GM18507 (cell line): ENCODE measurements around the gene ACYP1.

ENCODE experiments used
- DNase-seq: peaks from one replicate; pipeline ENCODE4 v3.0.0; 2011; ENCODE audit warnings: low read depth; ENCODE audit not compliant: insufficient read length; ENCODE audit errors: extremely low spot score
- FAIRE-seq: peaks from 2 replicates; lab custom pipeline; 2011; peaks lifted over from hg19 to GRCh38; lab: Jason Lieb, UNC

Gene ACYP1

DNA sequence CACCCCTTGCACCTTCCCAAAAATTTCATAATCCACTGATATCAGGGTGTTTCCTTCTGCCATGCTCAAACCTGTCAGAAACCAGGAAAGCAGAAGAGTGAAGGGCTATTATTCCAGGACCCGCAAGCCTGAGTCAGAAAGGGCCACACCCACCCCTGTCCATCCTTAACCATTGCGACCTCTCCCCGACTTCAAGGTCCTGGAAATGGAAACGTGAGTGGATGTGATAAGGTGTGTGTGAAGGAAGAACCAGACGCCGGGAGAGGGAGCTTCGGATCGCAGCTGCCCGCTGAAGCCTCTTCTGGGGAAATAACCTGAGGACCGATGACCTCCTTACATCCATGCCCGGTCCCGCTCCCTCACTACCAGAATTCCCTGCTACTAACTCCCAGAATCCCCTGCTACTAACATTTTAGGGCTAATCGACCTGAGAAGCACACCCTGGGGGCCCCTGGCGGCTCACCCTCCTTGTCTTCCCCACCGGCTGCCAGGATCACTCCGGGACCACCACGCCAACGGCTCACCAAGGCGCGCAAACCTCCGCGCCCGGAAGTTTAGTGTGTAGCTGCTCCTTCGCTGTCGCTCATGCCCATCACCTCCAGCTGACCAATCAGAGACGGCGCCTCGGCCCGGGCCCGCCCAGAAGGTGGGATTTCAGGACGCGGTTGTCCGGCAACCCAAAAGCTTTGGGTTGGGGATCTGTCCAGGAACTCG is at the start of gene ACYP1:
TSS of gene ACYP1 (minus strand) at position 534 of the 714 bp plus-strand sequence. CDS start at position 63, 471 bp downstream.
- FAIRE-seq (peak; percentile 91), DNase-seq (peak; percentile 74)

GRCh38 chr14:75109877-75110276 is 46.1 kb upstream of the ACYP1 start:
- FAIRE-seq (no peak), DNase-seq (no peak)

DNA sequence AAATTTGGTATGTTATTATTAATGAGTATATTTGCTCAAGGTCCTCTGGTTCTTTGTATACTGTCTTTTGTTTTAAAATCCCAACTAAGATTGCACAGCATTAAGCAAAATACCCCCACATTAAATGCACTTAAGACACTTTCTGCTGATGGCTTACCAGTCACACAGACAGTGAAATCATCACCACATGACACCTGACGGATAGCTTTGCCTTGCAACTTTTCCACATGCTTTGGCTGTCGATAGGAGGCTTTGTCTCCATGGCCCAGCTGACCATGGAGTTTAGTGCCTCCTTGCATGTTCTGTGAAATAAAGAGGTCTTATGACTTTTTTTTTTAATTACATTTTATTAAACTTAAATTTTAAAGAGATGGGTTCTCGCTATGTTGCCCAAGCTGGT is 43.4 kb upstream of the ACYP1 start:
- DNase-seq, result no peak
- no peak for FAIRE-seq

- DNase-seq, result no peak
- no peak for FAIRE-seq
Observed at GRCh38 chr14:75101491-75101890, 37.7 kb upstream of the ACYP1 start.

- FAIRE-seq, result no peak
Observed at GRCh38 chr14:75098682-75099081, 34.9 kb upstream of the ACYP1 start.

DNA sequence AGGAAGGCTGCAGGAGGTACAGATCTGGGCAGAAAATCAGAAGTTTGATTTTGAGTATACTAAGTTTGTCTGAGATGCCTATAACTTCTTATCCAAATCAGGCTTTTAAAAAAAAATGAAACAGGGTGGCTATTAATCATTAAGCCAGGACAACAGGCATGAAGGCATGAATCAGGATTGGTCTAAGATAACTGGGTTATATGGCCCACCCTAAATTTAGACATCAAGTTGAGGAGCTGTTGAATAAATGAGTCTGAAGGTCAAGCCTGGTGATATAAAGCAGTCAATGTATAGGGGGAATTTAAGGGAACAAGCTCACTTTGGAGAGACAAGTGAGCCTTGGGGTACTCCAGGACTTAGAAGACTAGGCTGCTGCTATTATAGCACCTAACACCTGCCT is 34.4 kb upstream of the ACYP1 start:
- FAIRE-seq (no peak), DNase-seq (no peak)

More at GRCh38 chr14:75098682-75099081, 34.9 kb upstream of the ACYP1 start:
- no peak for DNase-seq

- DNase-seq, result no peak
- FAIRE-seq, result no peak
Observed at GRCh38 chr14:75096959-75097358, 33.1 kb upstream of the ACYP1 start.

GRCh38 chr14:75095690-75096089 is 31.9 kb upstream of the ACYP1 start:
- no peak for FAIRE-seq

GRCh38 chr14:75094896-75095295 is 31.1 kb upstream of the ACYP1 start:
- FAIRE-seq, result no peak
- DNase-seq, result no peak

More at GRCh38 chr14:75095690-75096089, 31.9 kb upstream of the ACYP1 start:
- DNase-seq, result no peak

DNA sequence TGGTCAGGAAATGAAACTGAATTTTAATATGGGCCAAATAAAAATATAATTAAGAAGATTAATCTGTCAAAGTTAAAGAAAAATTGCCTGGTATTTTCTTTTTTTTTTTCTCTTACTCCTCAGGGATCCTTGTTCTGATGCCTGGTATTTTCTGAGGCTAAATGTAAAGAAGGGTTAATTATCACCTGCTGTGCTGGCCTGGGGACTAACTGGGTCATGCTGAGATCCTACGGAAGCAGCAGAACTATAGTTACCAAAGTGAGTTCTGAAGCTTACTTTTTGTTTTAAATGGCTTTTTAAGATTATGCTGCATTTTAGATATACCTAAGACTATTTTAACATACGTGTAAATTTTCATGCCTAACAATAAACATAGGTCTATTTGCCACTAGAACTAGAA is 28.9 kb upstream of the ACYP1 start:
- FAIRE-seq (no peak), DNase-seq (no peak)

DNA sequence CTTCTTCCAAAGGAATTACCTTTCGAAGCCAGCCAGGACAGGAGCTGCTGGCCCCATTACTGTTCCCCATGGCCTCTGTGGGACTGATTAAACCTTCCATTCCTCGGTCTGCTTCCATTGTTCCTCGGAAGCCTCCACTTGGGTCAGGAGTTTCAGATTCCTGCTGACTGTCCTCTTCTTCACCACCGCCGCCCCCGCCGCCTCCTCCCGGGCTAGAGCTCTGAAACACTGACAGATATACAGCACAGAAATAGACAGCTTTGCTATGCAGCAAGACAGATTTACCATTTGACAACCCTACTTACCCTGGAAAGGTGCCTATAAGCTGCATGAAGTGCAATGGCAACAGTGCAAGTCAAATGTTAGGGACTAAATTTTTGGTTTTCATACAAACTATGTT is 27.4 kb upstream of the ACYP1 start:
- FAIRE-seq, result no peak

DNA sequence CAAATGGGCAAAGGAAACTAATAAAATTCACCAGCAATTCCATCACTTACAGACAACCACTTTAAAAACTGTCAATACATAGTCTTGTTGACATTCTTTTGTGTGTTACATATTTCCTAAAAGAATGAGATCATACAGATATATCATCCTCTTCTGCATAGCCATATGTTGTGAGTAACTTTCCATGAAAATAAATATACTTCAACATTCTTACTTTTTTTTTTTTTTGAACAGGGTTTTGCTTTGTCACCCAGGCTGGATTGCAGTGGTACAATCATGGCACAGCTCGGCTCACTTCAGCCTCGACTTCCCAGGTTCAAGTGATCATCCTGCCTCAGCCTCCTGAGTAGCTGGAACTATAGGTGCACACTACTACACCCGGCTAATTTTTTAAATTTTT is 26.5 kb upstream of the ACYP1 start:
- no peak for FAIRE-seq
- no peak for DNase-seq

More for the DNA sequence above, 27.4 kb upstream of the ACYP1 start:
- no peak for DNase-seq

DNA sequence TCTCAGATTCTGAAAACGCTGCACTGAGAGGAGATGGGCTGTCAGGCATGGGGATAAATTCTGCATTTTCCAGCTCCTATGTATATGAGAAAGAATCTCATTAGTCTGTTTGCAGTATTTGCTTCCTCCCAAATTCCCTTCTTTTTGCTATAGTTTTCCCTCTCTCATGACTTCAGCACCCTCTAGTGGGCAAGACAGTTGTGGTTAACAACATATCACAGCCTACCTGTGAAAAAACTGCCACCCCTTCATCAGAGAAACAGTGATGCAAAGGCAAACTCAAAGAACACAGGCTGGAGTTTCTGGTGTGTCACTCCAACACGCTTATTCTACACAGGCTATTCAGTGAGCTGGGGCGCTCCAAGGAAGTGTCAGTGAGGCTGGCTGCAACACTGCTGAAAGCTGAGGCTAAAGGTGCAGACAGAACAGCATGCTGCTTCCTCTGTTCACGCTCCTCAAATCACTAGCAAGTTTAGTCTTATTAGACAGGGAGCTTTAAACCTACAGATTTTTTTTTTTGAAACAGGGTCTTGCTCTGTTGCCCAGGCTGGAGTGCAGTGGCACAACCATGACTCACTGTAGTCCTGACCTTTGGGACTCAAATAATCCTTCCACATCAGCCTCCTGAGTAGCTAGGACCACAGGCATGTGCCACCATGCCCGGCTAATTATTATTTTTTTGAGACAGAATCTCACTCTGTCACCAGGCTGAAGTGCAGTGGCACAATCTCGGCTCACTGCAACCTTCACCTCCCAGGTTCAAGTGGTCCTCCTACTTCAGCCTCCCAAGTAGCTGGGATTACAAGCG is 24.9 kb upstream of the ACYP1 start:
- FAIRE-seq (peak; percentile 73), DNase-seq (no peak)

DNA sequence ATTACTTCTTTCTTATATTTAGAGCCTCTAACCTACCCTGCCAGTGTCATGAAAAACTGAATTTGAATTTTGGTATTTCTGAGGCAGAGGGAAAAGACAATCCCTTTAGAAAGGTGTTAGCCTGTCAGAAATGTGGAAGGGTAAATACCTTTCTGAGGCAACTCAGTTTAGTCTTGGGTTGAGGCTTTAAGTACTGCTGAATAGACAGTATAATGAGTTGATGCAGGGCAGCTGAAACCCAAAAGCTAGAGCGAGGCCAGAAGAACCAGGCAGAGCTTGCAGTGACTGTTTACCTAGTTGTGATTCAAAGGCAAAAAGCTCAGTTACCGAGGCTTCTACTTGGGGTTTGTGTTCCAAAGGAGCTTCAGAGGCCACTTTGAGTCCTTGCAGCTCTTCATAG is 24.3 kb upstream of the ACYP1 start:
- FAIRE-seq (no peak), DNase-seq (no peak)

- no peak for FAIRE-seq
Observed at GRCh38 chr14:75084513-75084912, 20.7 kb upstream of the ACYP1 start.

DNA sequence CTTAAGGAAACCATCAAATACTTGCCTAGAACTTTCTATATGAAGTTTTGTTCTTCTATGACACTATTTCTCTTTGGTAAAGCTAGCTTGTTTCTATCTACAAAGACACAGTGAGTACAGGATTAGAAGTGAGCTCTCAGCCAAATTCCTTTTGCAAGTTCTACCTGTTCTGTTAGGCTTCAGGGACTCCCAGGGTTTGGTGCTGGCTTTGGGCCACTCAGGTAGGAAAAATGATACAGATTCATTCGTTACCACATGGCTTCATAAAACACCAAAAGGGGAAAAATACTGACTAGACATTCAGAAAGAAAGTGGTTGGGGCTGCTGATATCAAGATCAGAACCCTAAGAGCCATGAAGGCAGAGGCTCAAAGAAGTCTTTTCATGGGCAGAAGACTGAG is 19.4 kb upstream of the ACYP1 start:
- FAIRE-seq (no peak), DNase-seq (no peak)

More at GRCh38 chr14:75084513-75084912, 20.7 kb upstream of the ACYP1 start:
- DNase-seq, result no peak

- FAIRE-seq (no peak), DNase-seq (no peak)
Observed at GRCh38 chr14:75081660-75082229, 17.9 kb upstream of the ACYP1 start.

DNA sequence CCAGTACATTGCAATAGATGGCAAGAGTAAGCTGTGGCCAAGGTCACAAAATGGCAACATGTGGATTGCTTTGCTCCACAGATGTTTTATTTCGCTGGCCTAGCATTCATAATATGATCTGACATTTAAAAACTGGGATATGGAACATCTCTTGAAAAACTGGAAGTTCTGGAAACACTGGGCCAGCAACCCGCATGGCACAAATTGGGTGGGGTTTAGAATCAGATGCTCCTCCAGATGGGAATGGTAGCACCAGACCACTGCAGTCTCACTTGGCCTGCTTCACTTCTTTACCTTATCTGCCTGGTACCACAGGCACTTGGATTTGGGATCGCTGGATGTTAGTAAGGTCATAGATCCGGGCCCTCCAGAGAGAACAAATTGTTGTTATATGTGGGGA is 15.7 kb upstream of the ACYP1 start:
- no peak for FAIRE-seq
- DNase-seq, result no peak

DNA sequence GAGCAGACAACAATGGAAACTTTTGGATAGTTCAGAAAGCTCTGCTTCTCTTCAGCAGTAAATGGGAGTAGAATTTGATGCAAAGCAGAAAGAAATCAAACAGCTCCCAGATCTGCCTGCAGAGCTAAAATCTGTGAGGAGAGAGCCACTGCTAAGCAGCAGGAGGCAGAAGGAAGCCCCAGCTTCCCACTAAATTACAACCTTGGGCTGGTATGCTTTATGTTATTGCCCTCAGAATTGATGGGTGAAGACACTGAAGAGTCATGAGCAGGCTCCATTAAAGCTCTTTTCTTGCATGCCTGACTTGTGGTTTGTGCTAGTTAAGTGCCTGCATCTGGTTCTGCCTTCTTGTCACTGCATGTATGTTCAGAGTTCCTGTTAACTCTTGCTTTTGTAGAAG is 14.0 kb upstream of the ACYP1 start:
- FAIRE-seq (no peak), DNase-seq (no peak)

GRCh38 chr14:75070383-75070782 is 6.6 kb upstream of the ACYP1 start:
- DNase-seq (no peak), FAIRE-seq (no peak)

DNA sequence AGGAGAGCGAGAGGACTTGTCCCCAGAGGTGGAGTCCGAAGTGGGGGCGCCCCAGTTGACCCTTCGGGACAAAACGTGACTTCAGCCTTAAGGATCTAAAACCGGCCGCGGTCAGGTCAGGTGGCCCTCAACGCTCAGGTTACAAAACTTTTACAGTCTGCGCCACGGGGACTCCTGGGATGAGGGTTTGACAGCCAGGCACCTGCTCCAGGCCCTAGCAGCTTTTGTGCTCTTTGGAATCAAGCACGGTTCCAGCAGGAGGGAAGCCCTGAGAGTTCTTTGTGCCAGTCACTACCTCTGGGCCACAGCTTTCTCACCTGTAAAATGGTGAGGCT is 6.0 kb upstream of the ACYP1 start:
- DNase-seq (no peak), FAIRE-seq (no peak)
